KMS-11 (cell line): Measurements from ENCODE around the gene LRRC4C.

Experiments
- H2AFZ ChIP-seq: fragments of 200-600 bp; sonication (generic); 2 replicates; pipeline ENCODE4 v1.6.1; 2016; ENCODE audit warnings: antibody characterized with exemption, mixed run types, low read depth
- H3K27ac ChIP-seq: fragments of 200-600 bp; sonication (generic); 2 replicates; pipeline ENCODE4 v1.6.1; 2016; ENCODE audit warnings: mild to moderate bottlenecking, mixed run types
- H3K27me3 ChIP-seq: fragments of 200-600 bp; sonication (generic); 2 replicates; pipeline ENCODE4 v1.6.1; 2017; ENCODE audit warnings: mild to moderate bottlenecking, low read depth, mixed run types, moderate library complexity; ENCODE audit not compliant: insufficient read depth
- H3K36me3 ChIP-seq: fragments of 200-600 bp; sonication (generic); 2 replicates; pipeline ENCODE4 v1.6.1; 2017; ENCODE audit warnings: mild to moderate bottlenecking, mixed run types; ENCODE audit not compliant: insufficient read depth
- H3K4me1 ChIP-seq: fragments of 200-600 bp; sonication (generic); 2 replicates; pipeline ENCODE4 v1.6.1; 2016; ENCODE audit warnings: mild to moderate bottlenecking, low read depth, mixed run types; ENCODE audit not compliant: poor library complexity, severe bottlenecking
- H3K4me2 ChIP-seq: fragments of 200-600 bp; sonication (generic); 2 replicates; pipeline ENCODE4 v1.7.0; 2016; ENCODE audit warnings: mild to moderate bottlenecking, mixed run types
- H3K4me3 ChIP-seq: fragments of 200-600 bp; sonication (generic); IDR thresholded peaks from 2 replicates; pipeline ENCODE4 v1.6.1; 2017; ENCODE audit warnings: low read depth, low read length, mixed read lengths; ENCODE audit not compliant: insufficient read depth
- H3K79me2 ChIP-seq: fragments of 200-600 bp; sonication (generic); 2 replicates; pipeline ENCODE4 v1.6.1; 2016; ENCODE audit warnings: low read depth, mixed run types; ENCODE audit not compliant: insufficient read depth
- H3K9ac ChIP-seq: fragments of 200-600 bp; sonication (generic); 2 replicates; pipeline ENCODE4 v1.6.1; 2016; ENCODE audit warnings: mild to moderate bottlenecking, mixed run types
- H4K20me1 ChIP-seq: fragments of 200-600 bp; sonication (generic); 2 replicates; pipeline ENCODE4 v1.6.1; 2016; ENCODE audit warnings: mild to moderate bottlenecking, mixed run types; ENCODE audit not compliant: insufficient read depth
- CTCF ChIP-seq: fragments of 200-600 bp; sonication (generic); conservative IDR thresholded peaks from 2 replicates; pipeline ENCODE4 v1.6.1; 2017; ENCODE audit warnings: low read depth, mild to moderate bottlenecking, antibody characterized with exemption, low read length, moderate library complexity, mixed read lengths

LRRC4C gene

GRCh38 chr11:40230821-40231220 is 1228.6 kb downstream of the LRRC4C start:
- H4K20me1 ChIP-seq = no peaks in the 10 kb centered on the region
- no peaks in the 10 kb centered on the region for H3K79me2 ChIP-seq
- no peak overlapping the region for H3K9ac ChIP-seq
- no peak overlapping the region for H3K27ac ChIP-seq
- no peak overlapping the region for H2AFZ ChIP-seq
- H3K36me3 ChIP-seq = no peaks in the 10 kb centered on the region
- no peak overlapping the region for H3K4me2 ChIP-seq
- TF ChIP-seq CTCF = no peak
- no peaks in the 10 kb centered on the region for H3K27me3 ChIP-seq
- no peak overlapping the region for H3K4me3 ChIP-seq
- no peaks in the 10 kb centered on the region for H3K4me1 ChIP-seq

- no peak for TF ChIP-seq CTCF
- Histone ChIP-seq H3K4me3 (no peak overlapping the region), H3K27me3 (no peaks in the 10 kb centered on the region), H3K4me1 (no peaks in the 10 kb centered on the region), H3K36me3 (no peaks in the 10 kb centered on the region), H3K27ac (no peak overlapping the region), H3K79me2 (no peaks in the 10 kb centered on the region), H3K9ac (no peak overlapping the region), H3K4me2 (no peak overlapping the region), H2AFZ (no peak overlapping the region), H4K20me1 (no peaks in the 10 kb centered on the region)
These were observed 1230.8 kb downstream of the LRRC4C start for GRCh38 chr11:40228662-40229061.

- Histone ChIP-seq H3K4me3 (no peak overlapping the region), H4K20me1 (no peaks in the 10 kb centered on the region), H3K4me1 (no peaks in the 10 kb centered on the region), H3K9ac (no peak overlapping the region), H3K79me2 (no peaks in the 10 kb centered on the region), H3K4me2 (no peak overlapping the region), H3K27ac (no peak overlapping the region), H3K27me3 (no peaks in the 10 kb centered on the region), H2AFZ (no peak overlapping the region), H3K36me3 (no peaks in the 10 kb centered on the region)
- TF ChIP-seq CTCF = no peak
These were observed 1231.7 kb downstream of the LRRC4C start for GRCh38 chr11:40227730-40228129.

GRCh38 chr11:40226654-40227053 is 1232.8 kb downstream of the LRRC4C start:
- no peak overlapping the region for H3K4me2 ChIP-seq
- no peak overlapping the region for H3K9ac ChIP-seq

More at GRCh38 chr11:40226654-40227053, 1232.8 kb downstream of the LRRC4C start:
- H3K36me3 ChIP-seq = no peaks in the 10 kb centered on the region
- H4K20me1 ChIP-seq = no peaks in the 10 kb centered on the region
- H3K79me2 ChIP-seq = no peaks in the 10 kb centered on the region
- H3K27ac ChIP-seq = no peak overlapping the region
- H3K4me3 ChIP-seq = no peak overlapping the region
- H2AFZ ChIP-seq = no peak overlapping the region
- H3K27me3 ChIP-seq = no peaks in the 10 kb centered on the region
- no peaks in the 10 kb centered on the region for H3K4me1 ChIP-seq
- no peak for TF ChIP-seq CTCF
